HL-60 (cell line): ENCODE measurements around the gene TMX4.

Experiments used
- DNase-seq, 2 experiments: peaks; one replicate each; pipeline ENCODE4 v3.0.0-alpha.2; 2010 to 2020; ENCODE audit warnings: low read depth in 1 of 2, low spot score in 1 of 2
- H3K27ac ChIP-seq: fragments of 250-450 bp; sonication (Bioruptor Pico); replicated peaks from 2 replicates; pipeline ENCODE4 v1.5.1; 2020; ENCODE audit warnings: mild to moderate bottlenecking, moderate library complexity
- H3K27me3 ChIP-seq: fragments of 250-450 bp; sonication (Bioruptor Pico); 2 replicates; pipeline ENCODE4 v1.5.1; 2021; ENCODE audit warnings: mild to moderate bottlenecking, moderate library complexity; ENCODE audit not compliant: insufficient read depth, poor library complexity, severe bottlenecking
- H3K4me3 ChIP-seq: replicated peaks from 2 replicates; pipeline ENCODE4 v1.5.1; 2011; ENCODE audit warnings: mild to moderate bottlenecking, control low read depth, low read length; ENCODE audit not compliant: insufficient read depth
- CTCF ChIP-seq: IDR thresholded peaks from one replicate; pipeline ENCODE4 v1.5.1; 2011; ENCODE audit warnings: low read length, control low read depth, inconsistent platforms; ENCODE audit not compliant: insufficient read depth
- GABPA ChIP-seq: IDR thresholded peaks from 2 replicates; pipeline ENCODE4 v1.6.1; 2012; ENCODE audit warnings: low read depth
- POLR2AphosphoS5 ChIP-seq: IDR thresholded peaks from 2 replicates; pipeline ENCODE4 v1.6.1; 2012; ENCODE audit warnings: low read depth
- REST ChIP-seq: IDR thresholded peaks from 2 replicates; pipeline ENCODE4 v1.6.1; 2012; ENCODE audit warnings: low read depth; ENCODE audit not compliant: insufficient replicate concordance
- SPI1 ChIP-seq: IDR thresholded peaks from 2 replicates; pipeline ENCODE4 v1.6.1; 2012; ENCODE audit warnings: low read depth, mild to moderate bottlenecking, borderline replicate concordance

Gene TMX4

GRCh38 chr20:7950387-7950786 is 69.2 kb downstream of the TMX4 start:
- peaks cover 4% of the 10 kb centered on the region for H3K27me3 ChIP-seq
- H3K4me3 ChIP-seq, result no peak overlapping the region
- no peak for DNase-seq
- TF ChIP-seq GABPA (no peak), CTCF (no peak), REST (no peak), SPI1 (no peak), POLR2AphosphoS5 (no peak)
- no peak overlapping the region for H3K27ac ChIP-seq

GRCh38 chr20:7943891-7944290 is 75.7 kb downstream of the TMX4 start:
- H3K4me3 ChIP-seq, result no peak overlapping the region
- H3K27me3 ChIP-seq, result peaks cover 4% of the 10 kb centered on the region

GRCh38 chr20:7940341-7940740 is 79.2 kb downstream of the TMX4 start, which contains the start of gene HAO1:
Gene HAO1, minus strand, starts transcription at chr20:7940458. Its CDS starts 36 bp downstream, at chr20:7940422.
- H3K27me3 ChIP-seq, result no peaks in the 10 kb centered on the region
- DNase-seq, result no peak
- no peak within 1 kb of the TSS for H3K4me3 ChIP-seq
- H3K27ac ChIP-seq, result no peak within 1 kb of the TSS
- no peak for TF ChIP-seq SPI1
- no peak for TF ChIP-seq CTCF
- no peak for TF ChIP-seq GABPA
- TF ChIP-seq POLR2AphosphoS5, result no peak
- TF ChIP-seq REST, result no peak

More at GRCh38 chr20:7943891-7944290, 75.7 kb downstream of the TMX4 start:
- TF ChIP-seq POLR2AphosphoS5, result no peak
- no peak for TF ChIP-seq GABPA
- no peak for TF ChIP-seq SPI1
- TF ChIP-seq REST, result no peak
- TF ChIP-seq CTCF, result no peak
- H3K27ac ChIP-seq, result no peak overlapping the region
- no peak for DNase-seq
